ENCODE results near the gene RAD51B. TPM values are rescaled to one million over a fixed set of nuclear protein-coding genes. Genes with fewer than 3 reads are reported as not detected.

RAD51B gene
- total and polyA plus RNA-seq, 2 experiments from 2014 or later, result 11.7 to 17.8 TPM

DNA sequence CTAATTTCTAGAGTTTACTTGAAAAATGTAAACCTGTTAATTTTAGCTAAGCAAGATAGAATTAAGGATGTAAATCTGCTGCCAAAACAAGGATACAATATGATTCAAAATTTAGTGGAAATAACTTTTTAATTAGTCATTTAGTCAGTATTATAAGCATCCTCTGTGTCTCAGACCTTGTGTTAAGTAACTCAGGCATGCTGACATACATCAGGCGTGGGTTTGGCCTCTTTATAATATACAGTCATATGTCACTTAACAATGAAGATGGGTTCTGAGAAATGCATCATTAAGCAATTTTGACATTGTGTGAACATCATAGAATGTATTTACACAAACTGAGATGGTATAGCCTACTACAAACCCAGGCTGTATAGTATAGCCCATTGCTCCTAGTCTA is 586.4 kb downstream of the RAD51B start:
- Histone ChIP-seq H3K9me3 (ENCODE audit: low read depth) (no peaks in the 10 kb centered on the region), H3K36me3 (no peaks in the 10 kb centered on the region), H3K4me1 (ENCODE audit: low read depth) (peaks cover 52% of the 10 kb centered on the region), H3K27ac (no peak overlapping the region), H3K4me3 (no peak overlapping the region), H3K27me3 (no peaks in the 10 kb centered on the region)
- peak in 1 of 2 donors; percentile 25 for DNase-seq (ENCODE audit: low read depth in 1 of 2, low spot score in 1 of 2)
- TF ChIP-seq CTCF (IDR thresholded peaks at IDR 0.05; ENCODE audit: low read depth, low read length), result no peak

DNA sequence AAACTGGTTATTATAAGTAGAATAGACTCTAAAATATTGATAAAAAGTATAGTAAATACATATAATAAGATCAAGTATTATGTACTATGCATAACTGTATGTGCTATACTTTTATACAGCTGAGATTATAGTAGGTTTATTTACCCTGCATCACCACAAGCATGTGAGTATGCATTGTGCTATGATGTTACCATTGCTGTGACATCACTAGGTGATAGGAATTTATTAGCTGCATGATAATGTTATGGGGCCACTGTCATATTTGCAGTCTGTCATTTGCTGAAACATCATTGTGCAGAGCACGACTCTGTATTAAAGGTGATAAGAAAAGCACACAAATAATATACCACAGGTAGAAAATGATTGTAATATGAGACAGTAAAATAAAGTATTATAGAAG is 587.7 kb downstream of the RAD51B start:
- H3K9me3 ChIP-seq (ENCODE audit: low read depth), result no peaks in the 10 kb centered on the region
- TF ChIP-seq CTCF (IDR thresholded peaks at IDR 0.05; ENCODE audit: low read depth, low read length), result no peak
- no peak overlapping the region for H3K4me3 ChIP-seq
- no peak for DNase-seq (ENCODE audit: low read depth in 1 of 2, low spot score in 1 of 2)
- H3K27me3 ChIP-seq, result no peaks in the 10 kb centered on the region
- no peaks in the 10 kb centered on the region for H3K36me3 ChIP-seq
- H3K4me1 ChIP-seq (ENCODE audit: low read depth), result peaks cover 40% of the 10 kb centered on the region
- no peak overlapping the region for H3K27ac ChIP-seq

DNA sequence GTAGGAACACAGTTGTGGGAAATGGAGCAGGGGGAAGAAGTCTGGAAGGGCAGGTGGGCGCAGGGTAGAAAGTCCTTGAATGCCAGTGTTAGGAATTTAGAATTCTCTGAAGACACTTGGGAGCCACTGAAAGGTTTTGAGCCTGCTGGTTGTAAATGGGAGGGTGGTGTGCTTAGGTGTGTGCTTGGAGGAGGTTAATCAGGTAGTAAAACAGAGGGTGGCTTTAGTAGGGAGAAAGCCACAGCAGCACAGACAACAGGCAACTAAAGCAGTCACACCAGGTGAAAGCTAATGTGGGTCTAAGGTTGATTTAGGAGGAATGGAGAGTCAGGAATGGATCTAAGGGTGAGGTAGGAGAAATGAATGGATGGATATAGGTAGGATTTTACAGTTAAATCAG is 588.2 kb downstream of the RAD51B start:
- no peak for TF ChIP-seq CTCF (IDR thresholded peaks at IDR 0.05; ENCODE audit: low read depth, low read length)
- Histone ChIP-seq H3K27me3 (no peaks in the 10 kb centered on the region), H3K36me3 (no peaks in the 10 kb centered on the region), H3K27ac (no peak overlapping the region), H3K4me3 (no peak overlapping the region), H3K4me1 (ENCODE audit: low read depth) (peaks cover 37% of the 10 kb centered on the region), H3K9me3 (ENCODE audit: low read depth) (no peaks in the 10 kb centered on the region)
- no peak for DNase-seq (ENCODE audit: low read depth in 1 of 2, low spot score in 1 of 2)

DNA sequence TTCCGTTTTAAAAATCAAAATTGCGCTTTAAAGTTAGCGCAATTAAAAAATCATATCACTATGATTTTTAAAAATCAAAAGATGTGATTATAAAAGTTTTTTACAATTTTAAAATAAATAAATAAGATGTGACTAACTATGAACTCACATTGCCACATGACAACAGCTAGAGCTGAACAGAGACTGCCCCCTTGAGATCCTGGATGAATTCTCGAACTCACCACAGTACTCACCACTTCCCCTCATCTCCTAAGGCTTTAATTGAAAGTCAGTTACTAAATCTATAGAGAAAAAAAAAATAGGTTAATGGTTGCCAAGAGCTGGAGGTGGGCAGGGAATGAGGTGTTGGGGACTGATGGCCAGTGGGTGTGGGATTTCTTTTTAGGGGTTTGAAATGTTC is 589.1 kb downstream of the RAD51B start:
- no peaks in the 10 kb centered on the region for H3K27me3 ChIP-seq
- H3K9me3 ChIP-seq (ENCODE audit: low read depth), result no peaks in the 10 kb centered on the region
- peak in 1 of 2 donors; percentile 38 for DNase-seq (ENCODE audit: low read depth in 1 of 2, low spot score in 1 of 2)
- H3K36me3 ChIP-seq, result no peaks in the 10 kb centered on the region
- H3K4me1 ChIP-seq (ENCODE audit: low read depth), result peaks cover 33% of the 10 kb centered on the region
- H3K27ac ChIP-seq, result no peak overlapping the region
- peak; percentile 16 for TF ChIP-seq CTCF (IDR thresholded peaks at IDR 0.05; ENCODE audit: low read depth, low read length)
- H3K4me3 ChIP-seq, result no peak overlapping the region

DNA sequence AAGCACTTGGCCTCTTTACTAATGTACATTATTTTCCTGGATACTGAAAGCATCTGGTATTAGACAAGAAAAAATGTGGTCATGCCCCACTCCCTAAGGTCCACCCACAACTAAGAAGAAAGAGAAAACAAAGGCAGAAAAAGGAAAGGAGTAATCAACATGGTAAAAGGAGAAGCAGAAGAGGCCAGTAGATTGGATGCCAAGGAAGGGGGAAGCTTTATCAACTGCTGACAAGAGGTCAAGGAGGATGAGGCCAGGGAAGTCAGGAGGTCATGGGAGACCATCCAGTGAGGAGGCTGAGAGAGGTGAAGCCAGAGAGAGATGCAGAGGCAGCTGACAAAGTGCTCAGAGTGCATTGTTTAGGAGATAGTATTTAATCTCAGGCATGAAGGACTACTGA is 589.8 kb downstream of the RAD51B start:
- H3K36me3 ChIP-seq, result no peaks in the 10 kb centered on the region
- H3K4me1 ChIP-seq (ENCODE audit: low read depth), result peaks cover 26% of the 10 kb centered on the region
- no peak for TF ChIP-seq CTCF (IDR thresholded peaks at IDR 0.05; ENCODE audit: low read depth, low read length)
- no peaks in the 10 kb centered on the region for H3K9me3 ChIP-seq (ENCODE audit: low read depth)
- H3K4me3 ChIP-seq, result no peak overlapping the region
- H3K27ac ChIP-seq, result no peak overlapping the region
- DNase-seq (ENCODE audit: low read depth in 1 of 2, low spot score in 1 of 2), result no peak
- H3K27me3 ChIP-seq, result no peaks in the 10 kb centered on the region
